ENCODE data around the gene CDA. TPM values are rescaled to one million over a fixed set of nuclear protein-coding genes. Genes with fewer than 3 reads are reported as not detected.

CDA gene
- total RNA-seq, 1 donor: 3.0 TPM

- DNase-seq (ENCODE audit: low read depth): no peak
- no peak for TF ChIP-seq CTCF (IDR thresholded peaks at IDR 0.05; ENCODE audit: insufficient read depth, low read depth, low read length)
- H3K4me3 ChIP-seq (ENCODE audit: low read depth, low read length): no peak overlapping the region
Measured at GRCh38 chr1:20555025-20555757, 33.7 kb upstream of the CDA start.

GRCh38 chr1:20555758-20556120 is 33.2 kb upstream of the CDA start:
- no peak for DNase-seq (ENCODE audit: low read depth)
- H3K4me3 ChIP-seq (ENCODE audit: low read depth, low read length): no peak overlapping the region
- TF ChIP-seq CTCF (IDR thresholded peaks at IDR 0.05; ENCODE audit: insufficient read depth, low read depth, low read length): no peak

GRCh38 chr1:20558191-20558590 is 30.7 kb upstream of the CDA start:
- H3K4me3 ChIP-seq (ENCODE audit: low read depth, low read length): no peak overlapping the region
- no peak for TF ChIP-seq CTCF (IDR thresholded peaks at IDR 0.05; ENCODE audit: insufficient read depth, low read depth, low read length)
- no peak for DNase-seq (ENCODE audit: low read depth)

GRCh38 chr1:20560966-20561365 is 27.9 kb upstream of the CDA start:
- no peak for TF ChIP-seq CTCF (IDR thresholded peaks at IDR 0.05; ENCODE audit: insufficient read depth, low read depth, low read length)
- H3K4me3 ChIP-seq (ENCODE audit: low read depth, low read length): no peak overlapping the region
- DNase-seq (ENCODE audit: low read depth): no peak

GRCh38 chr1:20565234-20565633 is 23.7 kb upstream of the CDA start:
- H3K4me3 ChIP-seq (ENCODE audit: low read depth, low read length): no peak overlapping the region
- DNase-seq (ENCODE audit: low read depth): no peak
- no peak for TF ChIP-seq CTCF (IDR thresholded peaks at IDR 0.05; ENCODE audit: insufficient read depth, low read depth, low read length)

- TF ChIP-seq CTCF (IDR thresholded peaks at IDR 0.05; ENCODE audit: insufficient read depth, low read depth, low read length): no peak
- no peak overlapping the region for H3K4me3 ChIP-seq (ENCODE audit: low read depth, low read length)
- DNase-seq (ENCODE audit: low read depth): no peak
Measured at GRCh38 chr1:20569523-20570098, 19.3 kb upstream of the CDA start.

GRCh38 chr1:20571427-20571826 is 17.5 kb upstream of the CDA start:
- DNase-seq (ENCODE audit: low read depth): no peak
- TF ChIP-seq CTCF (IDR thresholded peaks at IDR 0.05; ENCODE audit: insufficient read depth, low read depth, low read length): no peak
- no peak overlapping the region for H3K4me3 ChIP-seq (ENCODE audit: low read depth, low read length)
